H9 (cell line): ENCODE data around the gene PPARG. TPM values are rescaled to one million over a fixed set of nuclear protein-coding genes. Genes with fewer than 3 reads are reported as not detected.

ENCODE experiments used
- DNase-seq: peaks from one replicate; pipeline ENCODE4 v3.0.0-alpha.2; 2017
- H2AFZ ChIP-seq: one replicate; pipeline ENCODE4 v1.6.1; 2013; ENCODE audit warnings: mild to moderate bottlenecking, low read length, control low read depth, moderate library complexity
- H2AK5ac ChIP-seq: 2 replicates; pipeline ENCODE4 v1.6.1; 2013; ENCODE audit warnings: low read length, control low read depth, mixed read lengths; ENCODE audit not compliant: insufficient read length
- H2BK120ac ChIP-seq: one replicate; pipeline ENCODE4 v1.6.1; 2013; ENCODE audit warnings: low read depth, mild to moderate bottlenecking, low read length, control low read depth, inconsistent platforms; ENCODE audit not compliant: poor library complexity, severe bottlenecking
- H2BK12ac ChIP-seq: 2 replicates; pipeline ENCODE4 v1.6.1; 2013; ENCODE audit warnings: low read length, control low read depth, mixed read lengths, low read depth; ENCODE audit not compliant: insufficient read length
- H2BK15ac ChIP-seq: 2 replicates; pipeline ENCODE4 v1.6.1; 2013; ENCODE audit warnings: low read depth, low read length, control low read depth
- H2BK20ac ChIP-seq: one replicate; pipeline ENCODE4 v1.6.1; 2013; ENCODE audit warnings: low read depth, mild to moderate bottlenecking, low read length, control low read depth, inconsistent platforms; ENCODE audit not compliant: poor library complexity, severe bottlenecking
- H2BK5ac ChIP-seq: 2 replicates; pipeline ENCODE4 v1.6.1; 2013; ENCODE audit warnings: low read length, control low read depth, mixed read lengths; ENCODE audit not compliant: insufficient read length
- H3K14ac ChIP-seq: 2 replicates; pipeline ENCODE4 v1.6.1; 2013; ENCODE audit warnings: low read length, control low read depth; ENCODE audit not compliant: insufficient read depth
- H3K18ac ChIP-seq: 2 replicates; pipeline ENCODE4 v1.6.1; 2013; ENCODE audit warnings: low read depth, mild to moderate bottlenecking, mixed read lengths, low read length, control low read depth; ENCODE audit not compliant: insufficient read length
- H3K23ac ChIP-seq: 2 replicates; pipeline ENCODE4 v1.6.1; 2013; ENCODE audit warnings: low read length, control low read depth, mixed read lengths, low read depth; ENCODE audit not compliant: insufficient read length
- H3K23me2 ChIP-seq: 2 replicates; pipeline ENCODE4 v1.6.1; 2013; ENCODE audit warnings: low read depth, mild to moderate bottlenecking, mixed read lengths, low read length, control low read depth; ENCODE audit not compliant: insufficient read length, poor library complexity, severe bottlenecking
- H3K27ac ChIP-seq: 2 replicates; pipeline ENCODE4 v1.5.1; 2013; ENCODE audit warnings: low read length, control low read depth, mixed read lengths, low read depth; ENCODE audit not compliant: insufficient read length
- H3K27me3 ChIP-seq: 2 replicates; pipeline ENCODE4 v1.6.1; 2013; ENCODE audit warnings: low read length, control low read depth, inconsistent platforms; ENCODE audit not compliant: insufficient read depth
- H3K4ac ChIP-seq: 2 replicates; pipeline ENCODE4 v1.6.1; 2013; ENCODE audit warnings: low read depth, mild to moderate bottlenecking, control low read depth, inconsistent platforms, low read length, moderate library complexity
- H3K4me1 ChIP-seq: 2 replicates; pipeline ENCODE4 v1.6.1; 2013; ENCODE audit warnings: low read length, control low read depth, inconsistent platforms; ENCODE audit not compliant: insufficient read depth
- H3K4me2 ChIP-seq: 2 replicates; pipeline ENCODE4 v1.6.1; 2013; ENCODE audit warnings: low read length, control low read depth, mixed read lengths; ENCODE audit not compliant: insufficient read length, insufficient read depth
- H3K56ac ChIP-seq: 2 replicates; pipeline ENCODE4 v1.6.1; 2013; ENCODE audit warnings: low read depth, mild to moderate bottlenecking, mixed read lengths, low read length, control low read depth; ENCODE audit not compliant: insufficient read length
- H3K79me1 ChIP-seq: 2 replicates; pipeline ENCODE4 v1.6.1; 2013; ENCODE audit warnings: low read depth, mild to moderate bottlenecking, moderate library complexity, low read length, control low read depth, inconsistent platforms; ENCODE audit not compliant: insufficient read depth, poor library complexity, severe bottlenecking
- H3K79me2 ChIP-seq: 2 replicates; pipeline ENCODE4 v1.6.1; 2013; ENCODE audit warnings: low read length, control low read depth, inconsistent platforms; ENCODE audit not compliant: insufficient read depth
- H3K9ac ChIP-seq: 2 replicates; pipeline ENCODE4 v1.6.1; 2013; ENCODE audit warnings: low read length, control low read depth, mixed read lengths; ENCODE audit not compliant: insufficient read length; ENCODE audit errors: extremely low read depth
- H3K9me3 ChIP-seq: one replicate; pipeline ENCODE4 v1.6.1; 2013; ENCODE audit warnings: low read depth, low read length, inconsistent platforms; ENCODE audit not compliant: control insufficient read depth
- H3T11ph ChIP-seq: one replicate; pipeline ENCODE4 v1.6.1; 2013; ENCODE audit warnings: mild to moderate bottlenecking, low read length, control low read depth, inconsistent platforms
- H4K20me1 ChIP-seq: one replicate; pipeline ENCODE4 v1.6.1; 2013; ENCODE audit not compliant: control insufficient read depth, insufficient read length, insufficient read depth
- H4K5ac ChIP-seq: 2 replicates; pipeline ENCODE4 v1.6.1; 2013; ENCODE audit warnings: low read depth, mild to moderate bottlenecking, mixed read lengths, low read length, control low read depth; ENCODE audit not compliant: insufficient read length
- H4K8ac ChIP-seq: replicated peaks from 2 replicates; pipeline ENCODE4 v1.6.1; 2013; ENCODE audit warnings: low read length, control low read depth, mixed read lengths, low read depth; ENCODE audit not compliant: insufficient read length
- H4K91ac ChIP-seq: 2 replicates; pipeline ENCODE4 v1.6.1; 2013; ENCODE audit warnings: low read depth, mild to moderate bottlenecking, moderate library complexity, mixed read lengths, low read length, control low read depth; ENCODE audit not compliant: insufficient read length
- H3K27ac Mint-ChIP-seq, 3 experiments: 2 replicates in 2 of 3; 3 replicates in 1 of 3; pipeline ENCODE4 v1.8.0; 2020 to 2021; ENCODE audit warnings: mixed read lengths in 3 of 3, mild to moderate bottlenecking in 1 of 3, moderate library complexity in 1 of 3
- H3K27me3 Mint-ChIP-seq: 2 replicates; pipeline ENCODE4 v1.8.0; 2021; ENCODE audit warnings: low read depth, mild to moderate bottlenecking, moderate library complexity, mixed read lengths
- H3K36me3 Mint-ChIP-seq, 3 experiments: 2 replicates in 2 of 3; 3 replicates in 1 of 3; pipeline ENCODE4 v1.8.0; 2020 to 2021; ENCODE audit warnings: low read depth in 3 of 3, mixed read lengths in 3 of 3; ENCODE audit not compliant: insufficient read depth in 1 of 3
- H3K4me1 Mint-ChIP-seq, 2 experiments: 2 replicates each; pipeline ENCODE4 v1.8.0; 2020; ENCODE audit warnings: mixed read lengths in 2 of 2
- H3K4me3 Mint-ChIP-seq, 2 experiments: 2 replicates in 1 of 2; 3 replicates in 1 of 2; pipeline ENCODE4 v1.8.0; 2020 to 2021; ENCODE audit warnings: mild to moderate bottlenecking in 2 of 2, mixed read lengths in 2 of 2, moderate library complexity in 1 of 2
- H3K9me3 Mint-ChIP-seq, 2 experiments: 2 replicates in 1 of 2; 3 replicates in 1 of 2; pipeline ENCODE4 v1.8.0; 2020; ENCODE audit warnings: mild to moderate bottlenecking in 2 of 2, mixed read lengths in 2 of 2, moderate library complexity in 1 of 2
- WGBS: extraction: QIAGEN DNeasy Blood & Tissue Kit; methylation state at CpG from one replicate; pipeline ENCODE4 v1.1.7; 2013; ENCODE audit warnings: missing lambda C conversion rate, low lambda C conversion rate, mixed read lengths; ENCODE audit not compliant: insufficient read length; ENCODE audit errors: extremely low coverage; 5-methylcytosine and 5-hydroxymethylcytosine counted together
- total RNA-seq: library from RNA; stranded (reverse); gene quantifications from 2 replicates; pipeline ENCODE4 v1.2.1, GENCODE V29; 2021
- TF ChIP-seq, protein P1 (sequence below): fragments of 200-600 bp; sonication (generic); conservative IDR thresholded peaks from 3 replicates; pipeline ENCODE4 v1.8.0; 2021; ENCODE audit warnings: antibody characterized with exemption, mild to moderate bottlenecking

PPARG gene
- total RNA-seq, 1 experiment from 2014 or later: 0.42 TPM

DNA sequence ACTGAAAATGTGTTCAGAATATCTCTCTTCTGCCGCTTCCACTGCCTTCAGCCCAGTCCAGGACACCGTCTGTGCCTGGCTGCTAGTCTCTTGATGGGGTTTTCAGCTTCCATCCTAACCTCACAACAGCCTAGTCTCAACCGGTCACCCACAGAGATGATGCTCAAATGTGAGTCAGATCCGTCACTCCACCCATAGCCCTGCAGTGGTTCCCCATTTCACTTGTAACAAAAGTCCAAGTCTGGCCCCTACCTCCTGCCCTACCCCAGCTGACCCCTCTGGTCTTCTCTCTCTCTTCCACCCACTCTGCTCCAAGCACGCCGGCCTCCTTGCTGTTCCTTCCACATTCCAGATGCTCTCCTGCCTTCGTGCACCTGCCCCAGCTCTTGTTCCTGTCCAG is 68.1 kb downstream of the PPARG start:
- Histone ChIP-seq H2BK120ac (no peak overlapping the region), H3K27me3 (no peaks in the 10 kb centered on the region), H3K4me2 (no peak overlapping the region), H3K14ac (no peak overlapping the region), H3K23me2 (no peaks in the 10 kb centered on the region), H2AK5ac (no peak overlapping the region), H3K4me1 (no peaks in the 10 kb centered on the region), H3K79me2 (no peaks in the 10 kb centered on the region), H3K79me1 (no peaks in the 10 kb centered on the region), H4K91ac (no peak overlapping the region), H3K23ac (no peak overlapping the region), H3K9me3 (no peaks in the 10 kb centered on the region), H3K4ac (no peak overlapping the region), H2BK5ac (no peak overlapping the region), H3K27ac (no peak overlapping the region), H4K5ac (no peak overlapping the region), H2AFZ (no peak overlapping the region), H3K9ac (no peak overlapping the region), H2BK15ac (no peak overlapping the region), H3T11ph (no peak overlapping the region), H3K18ac (no peak overlapping the region), H4K8ac (no peak overlapping the region), H2BK12ac (no peak overlapping the region), H4K20me1 (no peaks in the 10 kb centered on the region), H2BK20ac (no peak overlapping the region), H3K56ac (no peak overlapping the region)
- Mint-ChIP-seq H3K27me3 (no peaks in the 10 kb centered on the region; the same call in 1 of the 2 replicates), H3K9me3 (no peaks in the 10 kb centered on the region), H3K4me3 (no peak overlapping the region), H3K4me1 (no peaks in the 10 kb centered on the region), H3K27ac (no peak overlapping the region), H3K36me3 (no peaks in the 10 kb centered on the region)
- no CpG with 5 or more reads among the region's 7 CpGs for WGBS
- no peak for DNase-seq
- TF ChIP-seq, protein P1, sequence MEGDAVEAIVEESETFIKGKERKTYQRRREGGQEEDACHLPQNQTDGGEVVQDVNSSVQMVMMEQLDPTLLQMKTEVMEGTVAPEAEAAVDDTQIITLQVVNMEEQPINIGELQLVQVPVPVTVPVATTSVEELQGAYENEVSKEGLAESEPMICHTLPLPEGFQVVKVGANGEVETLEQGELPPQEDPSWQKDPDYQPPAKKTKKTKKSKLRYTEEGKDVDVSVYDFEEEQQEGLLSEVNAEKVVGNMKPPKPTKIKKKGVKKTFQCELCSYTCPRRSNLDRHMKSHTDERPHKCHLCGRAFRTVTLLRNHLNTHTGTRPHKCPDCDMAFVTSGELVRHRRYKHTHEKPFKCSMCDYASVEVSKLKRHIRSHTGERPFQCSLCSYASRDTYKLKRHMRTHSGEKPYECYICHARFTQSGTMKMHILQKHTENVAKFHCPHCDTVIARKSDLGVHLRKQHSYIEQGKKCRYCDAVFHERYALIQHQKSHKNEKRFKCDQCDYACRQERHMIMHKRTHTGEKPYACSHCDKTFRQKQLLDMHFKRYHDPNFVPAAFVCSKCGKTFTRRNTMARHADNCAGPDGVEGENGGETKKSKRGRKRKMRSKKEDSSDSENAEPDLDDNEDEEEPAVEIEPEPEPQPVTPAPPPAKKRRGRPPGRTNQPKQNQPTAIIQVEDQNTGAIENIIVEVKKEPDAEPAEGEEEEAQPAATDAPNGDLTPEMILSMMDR: no peak
